Endometrial microvascular endothelial cells (primary cell): ENCODE data around the gene GLG1. TPM values are rescaled to one million over a fixed set of nuclear protein-coding genes. Genes with fewer than 3 reads are reported as not detected.
"Not testable (repeated sequence)": the region's sequence is repeated elsewhere in the genome, so short reads cannot be mapped to it uniquely, and the experiment has no call there.

Source experiments
- in situ Hi-C: cut with HindIII; loops from 2 replicates; pipeline ENCODE4 v1.10.0; 2017; ENCODE audit warnings: low sequenced_read_pairs, low pct_unique_long_range_greater_than_20kb; ENCODE audit errors: inconsistent ontology term
- total RNA-seq: library from RNA; depleted of rRNA; stranded (reverse); fragments of >200 nt; gene quantifications from one replicate; pipeline ENCODE4 v1.2.3, GENCODE V29; 2015; ENCODE audit errors: inconsistent ontology term

Gene GLG1
- total RNA-seq, 1 donor from 2014 or later: 115 TPM

DNA sequence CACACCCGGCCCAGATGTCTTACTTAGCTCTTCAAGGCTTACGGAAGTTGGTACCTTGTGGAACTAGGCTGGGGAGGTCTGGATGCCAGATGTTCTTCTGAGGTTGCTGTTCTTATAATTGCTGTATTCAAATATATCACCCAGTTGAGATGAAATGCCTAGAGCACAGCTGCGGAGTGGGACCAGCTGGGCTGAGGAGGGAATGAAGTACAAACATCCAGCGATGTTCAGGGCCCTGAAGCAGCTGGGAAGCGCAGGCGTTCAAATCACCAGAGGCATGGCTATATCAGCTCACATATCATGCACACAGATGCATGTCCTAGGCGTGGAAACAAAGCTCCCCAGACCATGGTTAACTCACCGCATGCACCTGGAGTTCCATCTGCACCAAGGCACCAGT is 178.4 kb downstream of the GLG1 start:
- in situ Hi-C loops: not testable (repeated sequence)

GRCh38 chr16:74425751-74426150 is 181.2 kb downstream of the GLG1 start:
- in situ Hi-C loops: not testable (repeated sequence)

- in situ Hi-C loops: not testable (repeated sequence)
Observed at GRCh38 chr16:74423721-74424120, 183.2 kb downstream of the GLG1 start.

DNA sequence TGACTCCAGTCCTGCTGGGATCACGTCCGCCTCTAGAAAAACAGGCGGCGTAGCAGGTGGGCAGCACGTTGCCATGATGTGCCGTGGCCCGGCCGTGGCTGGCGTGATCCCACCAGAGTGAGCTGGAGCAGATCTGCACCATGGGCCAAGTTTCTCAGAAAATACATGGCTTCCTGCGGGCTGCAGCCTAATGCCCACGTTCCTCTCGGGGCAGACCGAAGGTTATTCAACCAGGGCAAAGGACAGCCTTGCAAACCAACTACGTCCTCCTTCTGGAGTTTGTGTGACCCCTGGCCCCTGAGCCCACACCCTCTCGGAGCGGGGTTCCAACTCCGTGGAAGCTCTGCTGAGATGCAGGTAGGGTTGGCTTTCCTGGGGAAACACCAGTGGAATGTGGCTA is 184.8 kb downstream of the GLG1 start:
- in situ Hi-C loops: not testable (repeated sequence)

GRCh38 chr16:74421482-74421785 is 185.5 kb downstream of the GLG1 start:
- in situ Hi-C loops: not testable (repeated sequence)

DNA sequence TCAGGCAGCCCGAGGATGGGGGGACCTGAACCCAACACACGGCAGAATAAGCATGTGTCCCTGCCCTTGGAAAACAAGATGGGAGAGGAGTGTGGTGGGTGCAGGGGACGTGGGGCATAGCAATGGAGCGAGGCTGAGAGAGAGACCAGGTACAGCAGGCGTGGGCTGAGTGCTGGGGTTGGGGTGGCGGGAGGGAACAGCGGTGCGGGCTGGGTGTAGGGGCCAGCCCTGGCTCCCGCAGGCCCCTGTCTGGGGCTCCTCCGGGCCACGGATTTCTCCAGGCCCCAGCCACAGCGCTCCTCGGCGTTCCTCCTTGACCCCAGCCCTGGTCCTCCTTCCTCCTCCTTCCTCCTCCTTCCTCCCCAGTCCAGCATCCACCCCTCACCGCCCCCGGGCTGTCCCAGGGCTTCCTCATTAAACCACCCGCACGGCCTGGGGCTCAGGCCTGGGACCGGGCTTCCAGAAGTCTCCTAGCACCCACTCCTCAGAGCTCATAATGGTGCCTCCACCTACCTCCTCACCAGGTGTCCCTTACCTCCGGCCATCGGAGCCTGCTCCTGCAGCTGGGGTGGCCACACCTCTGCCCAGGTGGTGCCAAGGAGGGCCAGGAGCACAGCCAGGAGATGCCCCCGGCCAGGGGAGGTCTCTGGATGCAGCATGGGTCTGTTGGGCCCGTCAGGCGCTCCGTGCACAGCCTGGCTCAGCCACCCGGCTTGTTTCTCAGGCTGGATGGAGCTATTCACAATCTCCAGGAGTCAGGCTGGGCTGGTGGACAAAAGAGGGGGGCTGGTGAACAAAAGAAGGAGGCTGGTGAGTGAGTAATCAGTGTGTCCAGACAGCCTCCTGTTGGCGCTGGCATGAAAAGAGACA is 186.1 kb downstream of the GLG1 start, which contains the start of gene CLEC18B:
TSS of gene CLEC18B (minus strand) at position 867 of the 870 bp plus-strand sequence. CDS start at position 659, 208 bp downstream.
- in situ Hi-C loops: not testable (repeated sequence)

DNA sequence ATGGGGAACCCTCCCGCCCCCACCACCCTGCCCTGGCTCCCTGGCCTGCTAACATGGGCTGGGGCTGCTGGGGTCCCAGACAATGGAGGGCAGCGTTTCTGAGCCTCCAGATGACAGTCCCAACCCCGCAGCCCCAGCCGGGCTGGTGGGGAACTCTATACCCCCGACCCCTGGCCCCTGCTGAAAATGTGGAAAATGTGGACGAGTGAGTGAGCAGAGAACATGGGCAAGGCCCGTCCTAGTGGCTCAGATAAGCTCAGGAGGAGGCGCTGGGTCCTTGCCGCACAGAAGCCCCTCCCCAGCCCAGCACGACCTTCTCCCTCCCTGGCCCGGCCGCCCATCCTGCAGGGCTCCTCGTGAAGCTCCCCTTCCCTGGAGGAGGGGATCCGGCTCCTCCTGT is 187.1 kb downstream of the GLG1 start:
- in situ Hi-C loops: not testable (repeated sequence)

DNA sequence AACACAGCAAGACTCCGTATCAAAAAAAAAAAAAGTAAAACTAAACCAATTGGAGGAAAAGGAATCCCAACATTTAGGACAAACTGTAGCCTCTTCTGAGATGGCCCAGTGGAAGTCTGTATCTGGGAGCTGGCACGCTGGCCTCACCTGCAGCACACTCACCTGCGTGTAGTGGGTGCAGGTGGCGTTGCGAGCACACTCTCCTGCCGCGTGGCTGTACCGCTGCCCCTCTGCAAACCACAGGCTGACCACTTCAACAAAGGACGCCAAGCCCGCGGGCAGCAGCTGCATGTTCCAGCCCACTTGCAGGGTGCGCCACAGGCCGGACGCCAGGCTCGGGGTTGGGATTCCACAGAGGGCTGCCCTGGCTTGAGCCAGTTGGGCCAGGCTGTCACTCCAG is 189.0 kb downstream of the GLG1 start:
- in situ Hi-C loops: not testable (repeated sequence)

DNA sequence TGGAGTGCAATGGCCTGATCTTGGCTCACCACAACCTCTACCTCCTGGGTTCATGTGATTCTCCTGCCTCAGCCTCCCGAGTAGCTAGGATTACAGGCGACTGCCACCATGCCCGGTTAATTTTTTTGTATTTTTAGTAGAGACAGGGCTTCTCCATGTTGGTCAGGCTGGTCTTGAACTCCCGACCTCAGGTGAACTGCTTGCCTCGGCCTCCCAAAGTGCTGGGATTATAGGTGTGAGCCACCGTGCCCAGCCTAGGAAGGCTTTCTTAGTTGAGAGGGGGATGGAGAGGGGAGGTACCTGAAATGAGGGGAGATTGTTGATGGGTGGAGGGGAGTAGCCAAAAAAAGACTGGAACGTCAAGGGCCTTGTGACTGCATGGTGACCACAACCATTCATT is 193.0 kb downstream of the GLG1 start:
- in situ Hi-C loops: not testable (repeated sequence)

GRCh38 chr16:74413485-74413884 is 193.4 kb downstream of the GLG1 start:
- in situ Hi-C loops: not testable (repeated sequence)

GRCh38 chr16:74412775-74413390 is 194.0 kb downstream of the GLG1 start:
- in situ Hi-C loops: not testable (repeated sequence)

DNA sequence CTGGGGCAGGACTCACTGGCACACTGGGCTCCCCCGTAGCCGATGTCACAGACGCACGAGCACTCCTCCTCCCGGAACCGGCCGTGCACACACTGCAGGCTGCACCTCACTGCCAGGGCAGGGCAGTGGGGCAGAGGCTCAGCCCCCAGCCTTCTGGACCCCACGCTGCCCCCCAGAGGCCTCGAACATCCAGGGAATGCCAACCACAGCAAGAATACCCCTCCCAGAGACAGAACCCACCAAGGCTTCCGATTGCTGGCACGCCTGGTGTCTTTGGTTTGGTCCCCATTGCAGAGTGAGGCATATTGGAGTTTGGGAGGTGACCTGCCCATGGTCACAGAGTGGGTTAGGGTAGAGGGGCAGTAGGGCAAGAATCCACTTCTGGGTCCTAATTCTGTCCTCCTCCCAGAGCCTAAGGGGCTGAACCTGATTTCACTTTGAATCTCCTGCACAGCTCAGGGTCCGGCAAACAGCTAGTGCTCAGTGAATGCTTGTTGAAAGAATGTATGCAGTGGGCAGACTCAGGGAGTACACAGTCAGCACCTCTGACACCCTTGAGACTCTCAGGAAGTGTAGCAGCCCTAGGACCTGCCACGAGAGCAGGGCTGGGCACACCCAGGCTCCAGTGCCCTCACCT is 194.7 kb downstream of the GLG1 start:
- in situ Hi-C loops: not testable (repeated sequence)

DNA sequence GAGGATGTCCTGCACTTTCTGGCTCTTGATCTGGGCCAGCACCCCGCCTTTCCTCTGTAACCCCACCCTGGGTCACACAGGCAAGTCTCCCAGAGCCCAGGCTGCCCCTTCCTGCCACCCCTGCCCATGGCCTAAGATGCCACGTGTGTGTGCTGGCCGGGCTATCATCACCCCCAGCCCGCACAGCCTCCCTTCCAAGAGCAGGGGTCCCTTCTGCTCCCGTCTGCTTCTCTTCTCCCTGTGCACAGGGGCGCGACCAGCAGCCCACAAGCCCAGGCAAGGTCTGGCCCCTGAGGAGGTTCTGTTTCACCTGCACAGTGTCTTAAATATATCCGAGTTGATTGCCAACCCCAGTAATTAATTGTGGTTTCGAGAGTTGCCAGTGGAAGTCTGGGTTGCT is 195.9 kb downstream of the GLG1 start:
- in situ Hi-C loops: not testable (repeated sequence)

GRCh38 chr16:74410057-74410957 is 196.6 kb downstream of the GLG1 start:
- in situ Hi-C loops: not testable (repeated sequence)

DNA sequence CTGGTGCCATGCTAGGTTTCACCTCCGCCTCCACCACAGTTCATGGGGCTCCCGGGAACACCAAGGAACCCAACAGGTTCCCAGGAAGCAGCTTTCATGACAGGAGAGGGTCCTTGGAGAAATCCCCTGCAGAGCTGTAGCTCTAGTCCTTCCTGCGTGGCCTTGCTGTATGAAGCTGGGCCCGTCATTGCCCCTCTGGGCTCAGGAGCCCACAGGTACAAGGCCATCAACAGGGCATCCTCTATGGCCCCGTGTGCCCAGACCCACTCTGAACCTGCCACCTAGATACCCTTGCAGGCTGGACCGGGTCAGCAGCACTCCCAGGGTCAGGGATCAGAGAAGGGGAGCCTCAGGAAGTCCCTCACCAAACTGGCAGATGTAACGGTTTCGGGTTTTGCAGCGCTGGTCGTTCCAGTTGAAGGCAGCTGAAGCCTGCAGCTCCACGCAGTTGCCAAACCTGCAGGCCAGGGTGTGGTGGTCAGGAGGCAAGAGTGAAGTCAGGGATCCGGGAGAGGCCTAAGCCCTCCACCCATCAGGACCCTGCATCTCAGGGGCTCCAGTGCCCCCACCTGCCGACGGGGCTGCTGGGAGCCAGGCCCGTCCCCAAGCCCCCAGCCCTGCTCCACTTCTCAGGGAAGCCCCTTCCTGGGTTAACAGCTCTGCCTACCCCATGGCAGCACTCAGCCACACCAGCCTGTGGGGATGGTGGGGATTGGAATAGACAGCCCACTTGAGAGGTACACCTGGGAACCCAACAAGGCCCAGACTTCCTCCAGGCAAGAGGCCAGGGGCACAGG is 197.5 kb downstream of the GLG1 start:
- in situ Hi-C loops: not testable (repeated sequence)

DNA sequence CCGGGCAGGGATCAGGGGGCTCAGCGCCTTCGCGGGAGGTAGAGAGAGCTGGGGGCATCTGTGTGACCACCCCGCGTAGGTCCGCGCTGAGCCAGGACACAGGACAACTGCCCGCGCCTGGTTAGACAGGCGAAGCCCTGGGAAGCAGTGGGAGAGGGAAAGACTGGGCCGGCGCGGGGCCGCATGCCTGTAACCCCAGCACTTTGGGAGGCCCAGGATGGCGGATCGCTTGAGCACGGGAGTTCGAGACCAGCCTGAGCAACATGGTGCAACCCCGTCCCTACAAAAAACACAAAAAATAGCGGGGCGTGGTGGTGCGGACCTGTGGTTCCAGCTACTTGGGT is 199.6 kb downstream of the GLG1 start:
- in situ Hi-C loops: not testable (repeated sequence)

- in situ Hi-C loops: not testable (repeated sequence)
Observed at GRCh38 chr16:74406600-74407361, 200.1 kb downstream of the GLG1 start.
